HepG2 (cell line): Measurements from ENCODE around the gene SFT2D2. TPM values are rescaled to one million over a fixed set of nuclear protein-coding genes. Genes with fewer than 3 reads are reported as not detected.

Experiments
- AGO2 ChIP-seq: fragments of 200-400 bp; formaldehyde crosslinking; optimal IDR thresholded peaks from 2 replicates; pipeline ENCODE3; 2017; ENCODE audit warnings: mild to moderate bottlenecking, low read depth, low read length, moderate library complexity
- HCFC1 ChIP-seq: fragments of 150-350 bp; IDR thresholded peaks from 2 replicates; pipeline ENCODE4 v1.6.1; 2014; ENCODE audit warnings: low read depth, low read length
- HOXA7 ChIP-seq: sonication (generic); formaldehyde crosslinking; IDR thresholded peaks from 2 replicates; pipeline ENCODE4 v1.8.1; 2022; ENCODE audit warnings: mild to moderate bottlenecking, missing genetic modification reagents, moderate library complexity
- KDM4B ChIP-seq: sonication (generic); formaldehyde crosslinking; IDR thresholded peaks from 2 replicates; pipeline ENCODE4 v1.4.0; 2020; ENCODE audit warnings: missing genetic modification reagents
- MIER2 ChIP-seq: IDR thresholded peaks from 2 replicates; pipeline ENCODE4 v1.6.1; 2016; ENCODE audit warnings: missing biosample characterization, missing genetic modification reagents
- NFE2L1 ChIP-seq: sonication (generic); formaldehyde crosslinking; IDR thresholded peaks from 2 replicates; pipeline ENCODE4 v1.4.0; 2020; ENCODE audit warnings: missing genetic modification reagents, mild to moderate bottlenecking, borderline replicate concordance
- RFXANK ChIP-seq: IDR thresholded peaks from 2 replicates; pipeline ENCODE4 v1.6.1; 2016
- SP5 ChIP-seq: IDR thresholded peaks from 2 replicates; pipeline ENCODE4 v1.6.1; 2016; ENCODE audit warnings: low read depth, borderline replicate concordance
- ZBTB20 ChIP-seq: sonication (generic); formaldehyde crosslinking; IDR thresholded peaks from 2 replicates; pipeline ENCODE4 v1.8.1; 2023; ENCODE audit warnings: missing genetic modification reagents, low read depth, mild to moderate bottlenecking, borderline replicate concordance
- ZNF572 ChIP-seq: sonication (generic); formaldehyde crosslinking; IDR thresholded peaks from 2 replicates; pipeline ENCODE4 v1.5.1; 2020; ENCODE audit warnings: mild to moderate bottlenecking, missing genetic modification reagents
- ZNF703 ChIP-seq: sonication (generic); formaldehyde crosslinking; IDR thresholded peaks from 2 replicates; pipeline ENCODE4 v1.5.1; 2020; ENCODE audit warnings: missing genetic modification reagents, mild to moderate bottlenecking, moderate library complexity, borderline replicate concordance
- ZNF75D ChIP-seq: sonication (generic); formaldehyde crosslinking; IDR thresholded peaks from 2 replicates; pipeline ENCODE4 v1.8.1; 2023; ENCODE audit warnings: missing genetic modification reagents, mild to moderate bottlenecking, borderline replicate concordance
- ZNF766 ChIP-seq: sonication (generic); formaldehyde crosslinking; IDR thresholded peaks from 2 replicates; pipeline ENCODE4 v1.5.0; 2020; ENCODE audit warnings: missing genetic modification reagents, borderline replicate concordance
- ZSCAN20 ChIP-seq: sonication (generic); formaldehyde crosslinking; IDR thresholded peaks from 2 replicates; pipeline ENCODE4 v1.4.0; 2020; ENCODE audit warnings: missing genetic modification reagents, mild to moderate bottlenecking, borderline replicate concordance
- polyA plus RNA-seq, 8 experiments: library from polyadenylated mRNA; depleted of rRNA in 3 of 8; stranded (reverse) in 7 of 8; unstranded in 1 of 8; fragments of >200 nt; fragmentation: Illumina TruSeq in 4 of 8; extraction: Trizol in 4 of 8; gene quantifications; 2 replicates each; pipeline versions ENCODE4 v1.2.1 to v1.2.3, GENCODE V29; 2011 to 2016; ENCODE audit warnings: low read depth in 4 of 8, missing spikeins in 1 of 8, mixed read lengths in 1 of 8; ENCODE audit not compliant: insufficient read depth in 1 of 8
- total RNA-seq, 5 experiments: library from RNA; depleted of rRNA; stranded (reverse); fragments of >200 nt; fragmentation: Illumina TruSeq; extraction: Trizol; gene quantifications; 2 replicates each; pipeline ENCODE4 v1.2.3, GENCODE V29; 2016; ENCODE audit warnings: low read depth in 1 of 5
- TF ChIP-seq, protein P1 (sequence below): sonication (generic); formaldehyde crosslinking; IDR thresholded peaks from 2 replicates; pipeline ENCODE4 v1.5.1; 2020; ENCODE audit warnings: mild to moderate bottlenecking, missing genetic modification reagents, moderate library complexity
- TF ChIP-seq, protein P2 (sequence below): sonication (generic); formaldehyde crosslinking; IDR thresholded peaks from 2 replicates; pipeline ENCODE4 v1.5.1; 2020; ENCODE audit warnings: mild to moderate bottlenecking, missing genetic modification reagents
- TF ChIP-seq, protein P3 (sequence below): fragments of 450-650 bp; IDR thresholded peaks from 2 replicates; pipeline ENCODE4 v1.6.1; 2016
- TF ChIP-seq, protein P4 (sequence below): sonication (generic); formaldehyde crosslinking; IDR thresholded peaks from 2 replicates; pipeline ENCODE4 v1.8.1; 2023; ENCODE audit warnings: mild to moderate bottlenecking, missing genetic modification reagents, borderline replicate concordance
- TF ChIP-seq, protein P5 (sequence below): IDR thresholded peaks from 2 replicates; pipeline ENCODE4 v1.6.1; 2016; ENCODE audit warnings: missing compliant biosample characterization, missing genetic modification reagents, borderline replicate concordance

The SFT2D2 gene
- total and polyA plus RNA-seq, 2 of the 13 experiments (the other 11 are each of a cell fraction or from before 2014, with no cell fraction given) = 10.0 to 28.8 TPM

DNA sequence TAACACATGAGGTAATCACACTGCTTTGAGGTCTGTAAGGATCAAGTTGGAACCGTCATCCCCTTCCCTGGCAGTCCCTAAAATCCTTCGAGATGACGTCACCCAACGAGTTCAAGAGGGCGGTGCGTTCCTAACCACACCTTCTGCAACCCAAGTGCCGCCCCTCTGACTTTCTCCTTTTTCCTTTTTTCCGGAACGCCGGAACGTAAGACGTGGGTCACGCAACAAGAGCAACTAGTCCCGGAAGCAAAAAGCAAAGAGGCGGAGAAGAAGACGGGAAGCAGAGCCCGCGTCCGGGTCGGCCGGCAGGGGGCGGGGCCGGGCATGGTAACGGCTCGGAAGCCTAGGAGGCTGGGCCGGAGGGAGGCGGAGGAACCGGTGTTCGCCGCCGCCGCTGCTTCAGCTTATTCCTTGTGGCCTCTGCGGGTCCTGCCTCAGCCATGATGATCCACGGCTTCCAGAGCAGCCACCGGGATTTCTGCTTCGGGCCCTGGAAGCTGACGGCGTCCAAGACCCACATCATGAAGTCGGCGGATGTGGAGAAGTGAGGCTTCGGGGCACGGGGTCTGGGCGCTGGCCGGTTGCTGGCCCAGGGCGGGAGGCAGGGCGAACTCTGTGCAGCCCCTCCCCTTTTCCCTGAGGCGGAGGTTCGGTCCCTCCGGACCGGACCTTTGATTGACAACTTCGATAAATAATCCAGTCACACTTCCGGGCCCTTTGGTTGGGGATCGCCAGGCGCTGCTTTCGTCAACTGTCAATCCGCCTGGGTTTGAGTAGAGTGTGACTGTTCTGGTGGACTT is 47.0 kb upstream of the SFT2D2 start, which contains the start of gene TIPRL (continued):
- no peak for TF ChIP-seq HOXA7 (CRISPR knock-in tag)
- TF ChIP-seq ZNF75D (CRISPR knock-in tag) = no peak
- TF ChIP-seq RFXANK (CRISPR knock-in tag) = no peak
- TF ChIP-seq KDM4B = peak; percentile 28; the same call in 1 of the 2 replicates
- TF ChIP-seq, protein P1, sequence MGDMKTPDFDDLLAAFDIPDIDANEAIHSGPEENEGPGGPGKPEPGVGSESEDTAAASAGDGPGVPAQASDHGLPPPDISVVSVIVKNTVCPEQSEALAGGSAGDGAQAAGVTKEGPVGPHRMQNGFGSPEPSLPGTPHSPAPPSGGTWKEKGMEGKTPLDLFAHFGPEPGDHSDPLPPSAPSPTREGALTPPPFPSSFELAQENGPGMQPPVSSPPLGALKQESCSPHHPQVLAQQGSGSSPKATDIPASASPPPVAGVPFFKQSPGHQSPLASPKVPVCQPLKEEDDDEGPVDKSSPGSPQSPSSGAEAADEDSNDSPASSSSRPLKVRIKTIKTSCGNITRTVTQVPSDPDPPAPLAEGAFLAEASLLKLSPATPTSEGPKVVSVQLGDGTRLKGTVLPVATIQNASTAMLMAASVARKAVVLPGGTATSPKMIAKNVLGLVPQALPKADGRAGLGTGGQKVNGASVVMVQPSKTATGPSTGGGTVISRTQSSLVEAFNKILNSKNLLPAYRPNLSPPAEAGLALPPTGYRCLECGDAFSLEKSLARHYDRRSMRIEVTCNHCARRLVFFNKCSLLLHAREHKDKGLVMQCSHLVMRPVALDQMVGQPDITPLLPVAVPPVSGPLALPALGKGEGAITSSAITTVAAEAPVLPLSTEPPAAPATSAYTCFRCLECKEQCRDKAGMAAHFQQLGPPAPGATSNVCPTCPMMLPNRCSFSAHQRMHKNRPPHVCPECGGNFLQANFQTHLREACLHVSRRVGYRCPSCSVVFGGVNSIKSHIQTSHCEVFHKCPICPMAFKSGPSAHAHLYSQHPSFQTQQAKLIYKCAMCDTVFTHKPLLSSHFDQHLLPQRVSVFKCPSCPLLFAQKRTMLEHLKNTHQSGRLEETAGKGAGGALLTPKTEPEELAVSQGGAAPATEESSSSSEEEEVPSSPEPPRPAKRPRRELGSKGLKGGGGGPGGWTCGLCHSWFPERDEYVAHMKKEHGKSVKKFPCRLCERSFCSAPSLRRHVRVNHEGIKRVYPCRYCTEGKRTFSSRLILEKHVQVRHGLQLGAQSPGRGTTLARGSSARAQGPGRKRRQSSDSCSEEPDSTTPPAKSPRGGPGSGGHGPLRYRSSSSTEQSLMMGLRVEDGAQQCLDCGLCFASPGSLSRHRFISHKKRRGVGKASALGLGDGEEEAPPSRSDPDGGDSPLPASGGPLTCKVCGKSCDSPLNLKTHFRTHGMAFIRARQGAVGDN (CRISPR knock-in tag) = peak; percentile 91
- TF ChIP-seq ZNF572 = no peak
- TF ChIP-seq, protein P2, sequence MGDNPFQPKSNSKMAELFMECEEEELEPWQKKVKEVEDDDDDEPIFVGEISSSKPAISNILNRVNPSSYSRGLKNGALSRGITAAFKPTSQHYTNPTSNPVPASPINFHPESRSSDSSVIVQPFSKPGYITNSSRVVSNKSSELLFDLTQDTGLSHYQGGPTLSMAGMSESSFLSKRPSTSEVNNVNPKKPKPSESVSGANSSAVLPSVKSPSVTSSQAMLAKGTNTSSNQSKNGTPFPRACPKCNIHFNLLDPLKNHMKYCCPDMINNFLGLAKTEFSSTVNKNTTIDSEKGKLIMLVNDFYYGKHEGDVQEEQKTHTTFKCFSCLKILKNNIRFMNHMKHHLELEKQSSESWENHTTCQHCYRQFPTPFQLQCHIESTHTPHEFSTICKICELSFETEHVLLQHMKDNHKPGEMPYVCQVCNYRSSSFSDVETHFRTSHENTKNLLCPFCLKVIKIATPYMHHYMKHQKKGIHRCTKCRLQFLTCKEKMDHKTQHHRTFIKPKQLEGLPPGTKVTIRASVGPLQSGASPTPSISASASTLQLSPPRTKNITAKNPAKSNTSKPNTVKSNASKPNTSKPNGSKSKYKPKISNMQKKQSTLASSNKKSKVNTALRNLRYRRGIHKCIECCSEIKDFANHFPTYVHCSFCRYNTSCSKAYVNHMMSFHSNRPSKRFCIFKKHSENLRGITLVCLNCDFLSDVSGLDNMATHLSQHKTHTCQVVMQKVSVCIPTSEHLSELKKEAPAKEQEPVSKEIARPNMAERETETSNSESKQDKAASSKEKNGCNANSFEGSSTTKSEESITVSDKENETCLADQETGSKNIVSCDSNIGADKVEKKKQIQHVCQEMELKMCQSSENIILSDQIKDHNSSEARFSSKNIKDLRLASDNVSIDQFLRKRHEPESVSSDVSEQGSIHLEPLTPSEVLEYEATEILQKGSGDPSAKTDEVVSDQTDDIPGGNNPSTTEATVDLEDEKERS (CRISPR knock-in tag) = no peak
- TF ChIP-seq ZNF766 (CRISPR knock-in tag) = no peak
- TF ChIP-seq, protein P3, sequence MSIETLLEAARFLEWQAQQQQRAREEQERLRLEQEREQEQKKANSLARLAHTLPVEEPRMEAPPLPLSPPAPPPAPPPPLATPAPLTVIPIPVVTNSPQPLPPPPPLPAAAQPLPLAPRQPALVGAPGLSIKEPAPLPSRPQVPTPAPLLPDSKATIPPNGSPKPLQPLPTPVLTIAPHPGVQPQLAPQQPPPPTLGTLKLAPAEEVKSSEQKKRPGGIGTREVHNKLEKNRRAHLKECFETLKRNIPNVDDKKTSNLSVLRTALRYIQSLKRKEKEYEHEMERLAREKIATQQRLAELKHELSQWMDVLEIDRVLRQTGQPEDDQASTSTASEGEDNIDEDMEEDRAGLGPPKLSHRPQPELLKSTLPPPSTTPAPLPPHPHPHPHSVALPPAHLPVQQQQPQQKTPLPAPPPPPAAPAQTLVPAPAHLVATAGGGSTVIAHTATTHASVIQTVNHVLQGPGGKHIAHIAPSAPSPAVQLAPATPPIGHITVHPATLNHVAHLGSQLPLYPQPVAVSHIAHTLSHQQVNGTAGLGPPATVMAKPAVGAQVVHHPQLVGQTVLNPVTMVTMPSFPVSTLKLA = 0 out of 2 replicates have a peak, but pooled peaks have one; percentile 7
- TF ChIP-seq ZNF703 = no peak
- no peak for TF ChIP-seq ZSCAN20 (CRISPR knock-in tag)
- TF ChIP-seq, protein P4, sequence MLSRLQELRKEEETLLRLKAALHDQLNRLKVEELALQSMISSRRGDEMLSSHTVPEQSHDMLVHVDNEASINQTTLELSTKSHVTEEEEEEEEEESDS (CRISPR knock-in tag) = no peak
- TF ChIP-seq NFE2L1 (CRISPR knock-in tag) = no peak
- TF ChIP-seq, protein P5, sequence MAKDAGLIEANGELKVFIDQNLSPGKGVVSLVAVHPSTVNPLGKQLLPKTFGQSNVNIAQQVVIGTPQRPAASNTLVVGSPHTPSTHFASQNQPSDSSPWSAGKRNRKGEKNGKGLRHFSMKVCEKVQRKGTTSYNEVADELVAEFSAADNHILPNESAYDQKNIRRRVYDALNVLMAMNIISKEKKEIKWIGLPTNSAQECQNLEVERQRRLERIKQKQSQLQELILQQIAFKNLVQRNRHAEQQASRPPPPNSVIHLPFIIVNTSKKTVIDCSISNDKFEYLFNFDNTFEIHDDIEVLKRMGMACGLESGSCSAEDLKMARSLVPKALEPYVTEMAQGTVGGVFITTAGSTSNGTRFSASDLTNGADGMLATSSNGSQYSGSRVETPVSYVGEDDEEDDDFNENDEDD (CRISPR knock-in tag) = peak; percentile 12; the same call in 1 of the 2 replicates
- TF ChIP-seq SP5 (CRISPR knock-in tag) = peak; percentile 99
- TF ChIP-seq HCFC1 = peak; percentile 39; the same call in 1 of the 2 replicates
- TF ChIP-seq ZBTB20 (CRISPR knock-in tag) = no peak
- TF ChIP-seq MIER2 (CRISPR knock-in tag) = 0 out of 2 replicates have a peak, but pooled peaks have one; percentile 7
- peak; percentile 22 for TF ChIP-seq AGO2
